Neural crest cell (in vitro differentiated cells): ENCODE measurements around the gene ZNF423. TPM values are rescaled to one million over a fixed set of nuclear protein-coding genes. Genes with fewer than 3 reads are reported as not detected.
A peak's percentile ranks its signal among the peaks of the same experiment; 100 is the strongest.

Source experiments
- DNase-seq: peaks from one replicate; pipeline ENCODE4 v3.0.0; 2021; ENCODE audit warnings: low read depth, mixed read lengths, low spot score
- H3K27ac Mint-ChIP-seq: one replicate; pipeline ENCODE4 v1.8.0; 2021; ENCODE audit warnings: mild to moderate bottlenecking, mixed read lengths; ENCODE audit not compliant: unreplicated experiment
- H3K27me3 Mint-ChIP-seq: 2 replicates; pipeline ENCODE4 v1.8.0; 2021; ENCODE audit warnings: low read depth, mild to moderate bottlenecking, mixed read lengths
- H3K36me3 Mint-ChIP-seq: 2 replicates; pipeline ENCODE4 v1.8.0; 2021; ENCODE audit warnings: low read depth, mild to moderate bottlenecking, mixed read lengths
- H3K4me1 Mint-ChIP-seq: 2 replicates; pipeline ENCODE4 v1.8.0; 2021; ENCODE audit warnings: mixed read lengths
- H3K4me3 Mint-ChIP-seq: one replicate; pipeline ENCODE4 v1.8.0; 2021; ENCODE audit warnings: mild to moderate bottlenecking, mixed read lengths
- H3K9me3 Mint-ChIP-seq: 2 replicates; pipeline ENCODE4 v1.8.0; 2021; ENCODE audit warnings: mixed read lengths
- CTCF ChIP-seq: fragments of 200-600 bp; sonication (generic); conservative IDR thresholded peaks from 2 replicates; pipeline ENCODE4 v1.5.0; 2021; ENCODE audit warnings: antibody characterized with exemption, mild to moderate bottlenecking
- total RNA-seq: library from RNA; stranded (reverse); gene quantifications from 2 replicates; pipeline ENCODE4 v1.2.1, GENCODE V29; 2021

ZNF423 gene
- total RNA-seq, 1 donor from 2014 or later: 55.4 TPM

- H3K27ac Mint-ChIP-seq: no peak overlapping the region
- H3K36me3 Mint-ChIP-seq: peaks cover 20% of the 10 kb centered on the region
- DNase-seq: no peak
- H3K4me3 Mint-ChIP-seq: no peak overlapping the region
- peaks cover 6% of the 10 kb centered on the region for H3K27me3 Mint-ChIP-seq
- no peak for TF ChIP-seq CTCF
- H3K4me1 Mint-ChIP-seq: peaks cover 37% of the 10 kb centered on the region
- H3K9me3 Mint-ChIP-seq: no peaks in the 10 kb centered on the region
Measured at GRCh38 chr16:49635591-49636581, 220.0 kb downstream of the ZNF423 start.

- peaks cover 33% of the 10 kb centered on the region for H3K4me1 Mint-ChIP-seq
- TF ChIP-seq CTCF: no peak
- H3K4me3 Mint-ChIP-seq: peak overlapping the region; percentile 10
- no peak for DNase-seq
- H3K27ac Mint-ChIP-seq: no peak overlapping the region
- H3K36me3 Mint-ChIP-seq: peaks cover 24% of the 10 kb centered on the region
- no peaks in the 10 kb centered on the region for H3K9me3 Mint-ChIP-seq
- H3K27me3 Mint-ChIP-seq: peaks cover 3% of the 10 kb centered on the region
Measured at GRCh38 chr16:49635009-49635350, 220.9 kb downstream of the ZNF423 start.

GRCh38 chr16:49634235-49635008, 221.5 kb downstream of the ZNF423 start:
- H3K9me3 Mint-ChIP-seq: no peaks in the 10 kb centered on the region
- peaks cover 24% of the 10 kb centered on the region for H3K36me3 Mint-ChIP-seq
- no peak overlapping the region for H3K27ac Mint-ChIP-seq
- DNase-seq: no peak
- H3K4me1 Mint-ChIP-seq: peaks cover 27% of the 10 kb centered on the region
- H3K4me3 Mint-ChIP-seq: no peak overlapping the region
- no peak for TF ChIP-seq CTCF
- H3K27me3 Mint-ChIP-seq: no peaks in the 10 kb centered on the region

GRCh38 chr16:49632795-49633184, 223.1 kb downstream of the ZNF423 start:
- TF ChIP-seq CTCF: no peak
- Mint-ChIP-seq H3K4me3 (no peak overlapping the region), H3K27ac (no peak overlapping the region), H3K27me3 (no peaks in the 10 kb centered on the region), H3K4me1 (peaks cover 14% of the 10 kb centered on the region), H3K36me3 (peaks cover 19% of the 10 kb centered on the region), H3K9me3 (no peaks in the 10 kb centered on the region)
- no peak for DNase-seq

- Mint-ChIP-seq H3K36me3 (peaks cover 15% of the 10 kb centered on the region), H3K9me3 (no peaks in the 10 kb centered on the region), H3K27me3 (no peaks in the 10 kb centered on the region), H3K27ac (no peak overlapping the region), H3K4me3 (no peak overlapping the region), H3K4me1 (peaks cover 14% of the 10 kb centered on the region)
- no peak for TF ChIP-seq CTCF
- no peak for DNase-seq
Measured at GRCh38 chr16:49632086-49632794, 223.7 kb downstream of the ZNF423 start.
